WTC11 (cell line): ENCODE measurements around the gene NDST4. TPM values are rescaled to one million over a fixed set of nuclear protein-coding genes. Genes with fewer than 3 reads are reported as not detected.

ENCODE experiments used
- ATAC-seq: fragments of 200-7000 bp; cut with Tn5 transposase; 2 replicates; pipeline ENCODE4 v1.10.0; 2021; ENCODE audit warnings: mild to moderate bottlenecking, moderate library complexity
- CTCF ChIA-PET: fragments of 300-600 bp; sonication (Branson Sonifier 250); formaldehyde crosslinking; loops from one replicate; lab custom pipeline; 2021; ENCODE audit warnings: antibody characterized with exemption; lab: Charles Lee
- POLR2A ChIA-PET: fragments of 350-600 bp; sonication (Branson Sonifier 250); formaldehyde crosslinking; loops from one replicate; lab custom pipeline; 2021; ENCODE audit warnings: antibody characterized with exemption; lab: Charles Lee
- DNase-seq: peaks from one replicate; pipeline ENCODE4 v3.0.0; 2021; ENCODE audit warnings: low spot score
- H3K27ac Mint-ChIP-seq: 2 replicates; pipeline ENCODE4 v1.8.0; 2021; ENCODE audit warnings: mixed read lengths
- H3K27me3 Mint-ChIP-seq: 2 replicates; pipeline ENCODE4 v1.8.0; 2021; ENCODE audit warnings: low read depth, mild to moderate bottlenecking, moderate library complexity, mixed read lengths
- H3K36me3 Mint-ChIP-seq: 2 replicates; pipeline ENCODE4 v1.8.0; 2021; ENCODE audit warnings: mixed read lengths
- H3K4me1 Mint-ChIP-seq: 2 replicates; pipeline ENCODE4 v1.8.0; 2022; ENCODE audit warnings: mixed read lengths
- H3K4me3 Mint-ChIP-seq: 2 replicates; pipeline ENCODE4 v1.8.0; 2021; ENCODE audit warnings: mild to moderate bottlenecking, moderate library complexity, mixed read lengths
- H3K9me3 Mint-ChIP-seq: 2 replicates; pipeline ENCODE4 v1.8.0; 2021; ENCODE audit warnings: mixed read lengths
- AFF4 ChIP-seq: sonication (generic); formaldehyde crosslinking; IDR thresholded peaks from 2 replicates; pipeline ENCODE4 v1.8.1; 2023; ENCODE audit warnings: mild to moderate bottlenecking, missing genetic modification reagents, borderline replicate concordance
- ATF2 ChIP-seq: sonication (generic); formaldehyde crosslinking; IDR thresholded peaks from 2 replicates; pipeline ENCODE4 v1.8.1; 2022; ENCODE audit warnings: low read depth, missing genetic modification reagents, borderline replicate concordance
- ATF6 ChIP-seq: sonication (generic); formaldehyde crosslinking; IDR thresholded peaks from 2 replicates; pipeline ENCODE4 v1.8.1; 2023; ENCODE audit warnings: mild to moderate bottlenecking, missing genetic modification reagents
- CDX4 ChIP-seq: fragments of 250-450 bp; sonication (Bioruptor Pico); IDR thresholded peaks from 2 replicates; pipeline ENCODE4 v1.9.0; 2021; ENCODE audit warnings: moderate library complexity, mild to moderate bottlenecking, inconsistent platforms, borderline replicate concordance
- ERG ChIP-seq: fragments of 250-450 bp; sonication (Bioruptor Pico); IDR thresholded peaks from 2 replicates; pipeline ENCODE4 v1.8.0; 2021; ENCODE audit warnings: mild to moderate bottlenecking
- FOXP1 ChIP-seq: sonication (generic); formaldehyde crosslinking; IDR thresholded peaks from 2 replicates; pipeline ENCODE4 v1.8.0; 2022; ENCODE audit warnings: missing genetic modification reagents, mild to moderate bottlenecking, moderate library complexity, borderline replicate concordance
- GABPB1 ChIP-seq: sonication (generic); formaldehyde crosslinking; IDR thresholded peaks from 2 replicates; pipeline ENCODE4 v1.8.1; 2023; ENCODE audit warnings: mild to moderate bottlenecking, missing genetic modification reagents
- IRF2 ChIP-seq: sonication (generic); formaldehyde crosslinking; IDR thresholded peaks from 2 replicates; pipeline ENCODE4 v1.8.0; 2022; ENCODE audit warnings: low read depth, missing genetic modification reagents, borderline replicate concordance
- NFATC4 ChIP-seq: fragments of 250-450 bp; sonication (Bioruptor Pico); IDR thresholded peaks from 2 replicates; pipeline ENCODE4 v1.9.0; 2021; ENCODE audit warnings: mild to moderate bottlenecking
- USF2 ChIP-seq: sonication (generic); formaldehyde crosslinking; IDR thresholded peaks from 2 replicates; pipeline ENCODE4 v1.8.1; 2023; ENCODE audit warnings: mild to moderate bottlenecking, missing genetic modification reagents, moderate library complexity
- ZBTB21 ChIP-seq: sonication (generic); formaldehyde crosslinking; IDR thresholded peaks from 2 replicates; pipeline ENCODE4 v1.8.1; 2023; ENCODE audit warnings: mild to moderate bottlenecking, missing genetic modification reagents, borderline replicate concordance
- ZNF263 ChIP-seq: sonication (generic); formaldehyde crosslinking; IDR thresholded peaks from 2 replicates; pipeline ENCODE4 v1.8.1; 2022; ENCODE audit warnings: low read depth, mild to moderate bottlenecking, moderate library complexity, missing genetic modification reagents
- ZNF416 ChIP-seq: fragments of 250-450 bp; sonication (Bioruptor Pico); IDR thresholded peaks from 2 replicates; pipeline ENCODE4 v1.9.0; 2021; ENCODE audit warnings: mild to moderate bottlenecking, inconsistent platforms
- ZNF423 ChIP-seq: fragments of 250-450 bp; sonication (Bioruptor Pico); IDR thresholded peaks from 2 replicates; pipeline ENCODE4 v2.1.2; 2022; ENCODE audit warnings: mild to moderate bottlenecking, moderate library complexity
- ZSCAN18 ChIP-seq: fragments of 250-450 bp; sonication (Bioruptor Pico); IDR thresholded peaks from 2 replicates; pipeline ENCODE4 v2.1.2; 2022; ENCODE audit warnings: mild to moderate bottlenecking, moderate library complexity
- total RNA-seq: library from RNA; stranded (reverse); gene quantifications from 3 replicates; pipeline ENCODE4 v1.2.3, GENCODE V29; 2021
- TF ChIP-seq, protein P1 (sequence below): sonication (generic); formaldehyde crosslinking; IDR thresholded peaks from 2 replicates; pipeline ENCODE4 v1.8.1; 2023; ENCODE audit warnings: mild to moderate bottlenecking, missing genetic modification reagents, moderate library complexity
- TF ChIP-seq, protein P2 (sequence below): sonication (generic); formaldehyde crosslinking; IDR thresholded peaks from 2 replicates; pipeline ENCODE4 v1.8.0; 2023; ENCODE audit warnings: mild to moderate bottlenecking, missing genetic modification reagents

Gene NDST4
- total RNA-seq, 1 experiment from 2014 or later = not detected

DNA sequence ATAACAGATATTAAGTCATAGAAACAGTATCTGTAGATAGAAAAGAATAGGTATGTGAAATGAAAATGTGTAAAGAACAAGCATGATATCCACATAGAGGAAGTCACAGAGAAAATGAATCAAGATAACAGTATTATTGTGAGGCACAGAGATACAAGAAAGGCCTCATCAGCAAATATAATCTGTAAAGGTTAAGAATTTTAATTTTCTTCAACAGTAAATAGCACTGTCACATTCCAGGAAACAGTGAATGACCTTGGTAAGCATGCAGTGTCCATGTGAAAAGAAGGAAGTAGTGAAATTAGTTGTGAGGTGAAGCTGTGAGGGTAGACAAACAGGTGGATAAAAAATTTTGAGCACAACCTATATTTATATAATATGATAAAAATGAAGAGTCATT lies 39.5 kb upstream of the NDST4 start:
- ATAC-seq = no peak
- CTCF ChIA-PET = no interaction called here

DNA sequence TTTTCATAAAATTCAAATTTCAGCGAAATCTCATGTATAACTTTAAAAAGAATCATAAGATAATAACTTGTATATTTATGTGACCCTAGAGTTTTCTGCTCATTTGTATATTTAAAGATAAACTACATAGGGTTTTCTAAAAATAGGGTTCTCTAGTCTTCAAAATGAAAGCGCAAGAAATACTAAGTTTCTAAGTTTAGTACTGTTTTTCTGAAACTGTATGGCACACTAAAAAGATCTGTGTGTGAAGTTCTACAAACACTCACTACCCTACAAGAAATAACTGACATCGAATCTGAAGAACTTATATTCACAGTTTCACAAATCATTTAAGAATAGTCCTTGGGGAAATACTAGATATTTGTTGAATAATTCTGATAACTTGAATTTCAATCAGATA lies 38.7 kb upstream of the NDST4 start:
- Mint-ChIP-seq H3K9me3 (no peaks in the 10 kb centered on the region), H3K4me1 (no peaks in the 10 kb centered on the region), H3K27ac (no peak overlapping the region), H3K36me3 (no peaks in the 10 kb centered on the region), H3K4me3 (no peak overlapping the region), H3K27me3 (no peaks in the 10 kb centered on the region)
- no peak for ATAC-seq
- DNase-seq = no peak
- ChIA-PET CTCF (no interaction called here), POLR2A (no interaction called here)
- no peak for TF ChIP-seq ATF2 (CRISPR knock-in tag)
- TF ChIP-seq ATF6 (CRISPR knock-in tag) = no peak
- TF ChIP-seq CDX4 (CRISPR knock-in tag) = no peak
- no peak for TF ChIP-seq USF2
- TF ChIP-seq ZBTB21 = no peak
- TF ChIP-seq, protein P1, sequence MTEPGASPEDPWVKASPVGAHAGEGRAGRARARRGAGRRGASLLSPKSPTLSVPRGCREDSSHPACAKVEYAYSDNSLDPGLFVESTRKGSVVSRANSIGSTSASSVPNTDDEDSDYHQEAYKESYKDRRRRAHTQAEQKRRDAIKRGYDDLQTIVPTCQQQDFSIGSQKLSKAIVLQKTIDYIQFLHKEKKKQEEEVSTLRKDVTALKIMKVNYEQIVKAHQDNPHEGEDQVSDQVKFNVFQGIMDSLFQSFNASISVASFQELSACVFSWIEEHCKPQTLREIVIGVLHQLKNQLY = no peak
- no peak for TF ChIP-seq ZSCAN18
- no peak for TF ChIP-seq NFATC4 (CRISPR knock-in tag)
- no peak for TF ChIP-seq ZNF416 (CRISPR knock-in tag)

More for the DNA sequence above, 39.5 kb upstream of the NDST4 start:
- DNase-seq = no peak
- H3K36me3 Mint-ChIP-seq = no peaks in the 10 kb centered on the region
- H3K9me3 Mint-ChIP-seq = no peaks in the 10 kb centered on the region
- H3K4me1 Mint-ChIP-seq = no peaks in the 10 kb centered on the region
- no peaks in the 10 kb centered on the region for H3K27me3 Mint-ChIP-seq
- H3K4me3 Mint-ChIP-seq = no peak overlapping the region
- no peak overlapping the region for H3K27ac Mint-ChIP-seq
- no peak for TF ChIP-seq ZNF263 (CRISPR knock-in tag)
- TF ChIP-seq, protein P2, sequence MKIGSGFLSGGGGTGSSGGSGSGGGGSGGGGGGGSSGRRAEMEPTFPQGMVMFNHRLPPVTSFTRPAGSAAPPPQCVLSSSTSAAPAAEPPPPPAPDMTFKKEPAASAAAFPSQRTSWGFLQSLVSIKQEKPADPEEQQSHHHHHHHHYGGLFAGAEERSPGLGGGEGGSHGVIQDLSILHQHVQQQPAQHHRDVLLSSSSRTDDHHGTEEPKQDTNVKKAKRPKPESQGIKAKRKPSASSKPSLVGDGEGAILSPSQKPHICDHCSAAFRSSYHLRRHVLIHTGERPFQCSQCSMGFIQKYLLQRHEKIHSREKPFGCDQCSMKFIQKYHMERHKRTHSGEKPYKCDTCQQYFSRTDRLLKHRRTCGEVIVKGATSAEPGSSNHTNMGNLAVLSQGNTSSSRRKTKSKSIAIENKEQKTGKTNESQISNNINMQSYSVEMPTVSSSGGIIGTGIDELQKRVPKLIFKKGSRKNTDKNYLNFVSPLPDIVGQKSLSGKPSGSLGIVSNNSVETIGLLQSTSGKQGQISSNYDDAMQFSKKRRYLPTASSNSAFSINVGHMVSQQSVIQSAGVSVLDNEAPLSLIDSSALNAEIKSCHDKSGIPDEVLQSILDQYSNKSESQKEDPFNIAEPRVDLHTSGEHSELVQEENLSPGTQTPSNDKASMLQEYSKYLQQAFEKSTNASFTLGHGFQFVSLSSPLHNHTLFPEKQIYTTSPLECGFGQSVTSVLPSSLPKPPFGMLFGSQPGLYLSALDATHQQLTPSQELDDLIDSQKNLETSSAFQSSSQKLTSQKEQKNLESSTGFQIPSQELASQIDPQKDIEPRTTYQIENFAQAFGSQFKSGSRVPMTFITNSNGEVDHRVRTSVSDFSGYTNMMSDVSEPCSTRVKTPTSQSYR (CRISPR knock-in tag) = no peak
- TF ChIP-seq ZBTB21 = no peak
- POLR2A ChIA-PET = no interaction called here

GRCh38 chr4:115149106-115149505 lies 35.7 kb upstream of the NDST4 start:
- Mint-ChIP-seq H3K9me3 (no peaks in the 10 kb centered on the region), H3K36me3 (no peaks in the 10 kb centered on the region), H3K4me3 (no peak overlapping the region), H3K27ac (no peak overlapping the region), H3K4me1 (no peaks in the 10 kb centered on the region), H3K27me3 (no peaks in the 10 kb centered on the region)
- ChIA-PET CTCF (no interaction called here), POLR2A (no interaction called here)
- ATAC-seq (no peak), DNase-seq (no peak)
- TF ChIP-seq IRF2 (no peak), FOXP1 (CRISPR knock-in tag) (no peak), AFF4 (CRISPR knock-in tag) (no peak), ZNF423 (CRISPR knock-in tag) (no peak), GABPB1 (CRISPR knock-in tag) (no peak), ERG (CRISPR knock-in tag) (no peak), ZNF263 (CRISPR knock-in tag) (no peak)
